Right lobe of liver (tissue), 6 donors: ENCODE results near the gene NPHP1. TPM values are rescaled to one million over a fixed set of nuclear protein-coding genes. Genes with fewer than 3 reads are reported as not detected.

Experiments used
- ATAC-seq, 4 donors: fragments of 200-7000 bp; cut with Tn5 transposase; one replicate each; pipeline ENCODE4 v1.9.1; 2020; ENCODE audit warnings: mild to moderate bottlenecking in 4 of 4, moderate library complexity in 4 of 4
- DNase-seq, 3 donors: peaks; one replicate each; pipeline ENCODE4 v3.0.0-alpha.2; 2020
- H3K27ac ChIP-seq, 3 donors: fragments of 200-600 bp; one replicate each; pipeline ENCODE4 v1.8.0; 2022
- H3K27me3 ChIP-seq, 2 donors: fragments of 200-600 bp; one replicate each; pipeline ENCODE4 v1.8.0; 2022
- H3K36me3 ChIP-seq, 4 donors: fragments of 200-600 bp; sonication (generic) in 1 of 4; one replicate each; pipeline versions ENCODE4 v1.5.1 to v1.8.0; 2017 to 2022; ENCODE audit warnings: control low read depth in 1 of 4
- H3K4me1 ChIP-seq, 4 donors: fragments of 200-600 bp; sonication (generic) in 1 of 4; one replicate each; pipeline versions ENCODE4 v1.5.1 to v1.8.0; 2017 to 2022; ENCODE audit warnings: control low read depth in 1 of 4
- H3K4me3 ChIP-seq, 3 donors: fragments of 200-600 bp; one replicate each; pipeline ENCODE4 v1.8.0; 2022
- H3K9me3 ChIP-seq, 4 donors: fragments of 200-600 bp; sonication (generic) in 1 of 4; one replicate each; pipeline versions ENCODE4 v1.5.1 to v1.8.0; 2017 to 2022; ENCODE audit warnings: control low read depth in 1 of 4
- POLR2A ChIP-seq: fragments of 450-650 bp; IDR thresholded peaks from one replicate; pipeline ENCODE4 v1.6.1; 2017; ENCODE audit warnings: antibody characterized with exemption, mild to moderate bottlenecking
- WGBS: methylation state at CpG from one replicate; pipeline ENCODE4 v1.1.6; 2018; ENCODE audit warnings: low coverage, low lambda C conversion rate; ENCODE audit not compliant: insufficient coverage; ENCODE audit errors: missing lambda C conversion rate; 5-methylcytosine and 5-hydroxymethylcytosine counted together
- intact Hi-C, 2 donors: fragments of 100-400 bp; cut with DNase I; formaldehyde crosslinking; loops; one replicate each; pipeline versions ENCODE4 v1.11.2 to v1.14.1; 2022
- total RNA-seq, 6 experiments: library from RNA; depleted of rRNA in 2 of 6; stranded (reverse); fragments of >200 nt in 2 of 6; fragmentation: NEBNext Ultra II Directional in 3 of 6; extraction: Animal tissue kit (Norgen Biotek cat#: 25700) in 3 of 6; gene quantifications; one replicate each; pipeline versions ENCODE4 v1.1.0 to v1.2.4, GENCODE V29; 2016 to 2023
- TF ChIP-seq, protein P1 (sequence below), 4 donors: fragments of 200-600 bp in 3 of 4; fragments of 450-650 bp in 1 of 4; IDR thresholded peaks; one replicate each; pipeline versions ENCODE4 v1.5.1 to v1.8.0; 2016 to 2022; ENCODE audit warnings: antibody characterized with exemption in 4 of 4, mild to moderate bottlenecking in 2 of 4
- donor health status: DM: no; HTN: yes; CAD: no.
- donor health status: DM: no; HTN: no; CAD: no.
- donor health status: DM: no; HTN: no; CAD: no.
- donor health status: DM: no; HTN: yes; CAD: no.
- donor health status: DM: no; HTN: yes; CAD: no.

The NPHP1 gene
- total RNA-seq, 6 experiments from 2014 or later = 0.06 to 1.9 (median 0.65) TPM

DNA sequence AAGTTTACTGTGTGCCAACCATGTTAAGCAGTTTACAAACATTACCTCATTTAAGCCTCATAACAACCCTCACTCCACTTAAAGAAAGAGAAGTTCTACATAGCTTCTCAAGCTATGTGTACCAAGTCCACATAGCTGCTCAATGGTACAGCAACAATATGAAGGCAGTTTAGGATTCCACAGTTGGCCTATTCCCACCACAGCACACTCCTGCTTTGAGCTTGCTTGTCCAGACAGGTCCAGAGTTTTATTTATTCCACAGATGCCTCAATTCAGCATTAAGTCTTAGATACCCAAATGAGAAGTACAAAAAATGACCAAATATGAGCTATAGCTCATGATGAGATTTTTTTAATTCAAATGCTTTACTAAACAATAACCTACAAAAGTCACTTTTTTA is 24.8 kb downstream of the NPHP1 start:
- no peak overlapping the region for H3K4me3 ChIP-seq
- no peak overlapping the region for H3K27ac ChIP-seq
- no peak for TF ChIP-seq POLR2A
- TF ChIP-seq, protein P1, sequence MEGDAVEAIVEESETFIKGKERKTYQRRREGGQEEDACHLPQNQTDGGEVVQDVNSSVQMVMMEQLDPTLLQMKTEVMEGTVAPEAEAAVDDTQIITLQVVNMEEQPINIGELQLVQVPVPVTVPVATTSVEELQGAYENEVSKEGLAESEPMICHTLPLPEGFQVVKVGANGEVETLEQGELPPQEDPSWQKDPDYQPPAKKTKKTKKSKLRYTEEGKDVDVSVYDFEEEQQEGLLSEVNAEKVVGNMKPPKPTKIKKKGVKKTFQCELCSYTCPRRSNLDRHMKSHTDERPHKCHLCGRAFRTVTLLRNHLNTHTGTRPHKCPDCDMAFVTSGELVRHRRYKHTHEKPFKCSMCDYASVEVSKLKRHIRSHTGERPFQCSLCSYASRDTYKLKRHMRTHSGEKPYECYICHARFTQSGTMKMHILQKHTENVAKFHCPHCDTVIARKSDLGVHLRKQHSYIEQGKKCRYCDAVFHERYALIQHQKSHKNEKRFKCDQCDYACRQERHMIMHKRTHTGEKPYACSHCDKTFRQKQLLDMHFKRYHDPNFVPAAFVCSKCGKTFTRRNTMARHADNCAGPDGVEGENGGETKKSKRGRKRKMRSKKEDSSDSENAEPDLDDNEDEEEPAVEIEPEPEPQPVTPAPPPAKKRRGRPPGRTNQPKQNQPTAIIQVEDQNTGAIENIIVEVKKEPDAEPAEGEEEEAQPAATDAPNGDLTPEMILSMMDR (IDR thresholded peaks at IDR 0.05) = no peak
- no peaks in the 10 kb centered on the region for H3K9me3 ChIP-seq
- no peak for DNase-seq
- no peaks in the 10 kb centered on the region for H3K36me3 ChIP-seq
- H3K27me3 ChIP-seq = no peaks in the 10 kb centered on the region
- no peaks in the 10 kb centered on the region for H3K4me1 ChIP-seq
- intact Hi-C loops = no loop called here
- no peak for ATAC-seq

GRCh38 chr2:110173523-110173922 is 31.3 kb downstream of the NPHP1 start:
- no peaks in the 10 kb centered on the region for H3K27me3 ChIP-seq
- WGBS = 90% methylated on average over 1 of the region's 1 CpG
- ATAC-seq = no peak
- TF ChIP-seq POLR2A = no peak
- TF ChIP-seq, protein P1 (IDR thresholded peaks at IDR 0.05) = no peak
- H3K36me3 ChIP-seq = no peaks in the 10 kb centered on the region
- H3K27ac ChIP-seq = no peak overlapping the region
- no peaks in the 10 kb centered on the region for H3K9me3 ChIP-seq
- no peak for DNase-seq
- intact Hi-C loops = no loop called here
- H3K4me3 ChIP-seq = no peak overlapping the region
- no peaks in the 10 kb centered on the region for H3K4me1 ChIP-seq

DNA sequence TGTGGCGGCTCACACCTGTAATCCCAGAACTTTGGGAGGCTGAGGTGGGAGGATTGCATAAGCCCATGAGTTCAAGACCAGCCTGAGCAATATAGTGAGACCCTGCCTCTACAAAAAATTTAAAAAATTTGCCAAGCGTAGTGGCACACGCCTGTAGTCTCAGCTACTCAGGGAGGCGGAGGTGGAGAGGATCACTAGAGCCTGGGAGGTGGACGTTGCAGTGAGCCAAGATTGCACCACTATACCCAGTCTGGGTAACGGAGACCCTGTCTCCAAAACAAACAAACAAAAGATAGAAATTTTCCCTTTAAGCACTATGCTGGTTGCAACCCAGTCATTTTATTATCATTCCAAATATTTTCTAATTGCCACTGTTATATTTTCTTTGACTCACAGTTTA is 32.3 kb downstream of the NPHP1 start:
- Histone ChIP-seq H3K27ac (no peak overlapping the region), H3K36me3 (no peaks in the 10 kb centered on the region), H3K27me3 (no peaks in the 10 kb centered on the region), H3K9me3 (no peaks in the 10 kb centered on the region), H3K4me3 (no peak overlapping the region), H3K4me1 (no peaks in the 10 kb centered on the region)
- ATAC-seq (no peak), DNase-seq (no peak)
- WGBS = 93% methylated on average over 6 of the region's 6 CpGs
- TF ChIP-seq, protein P1 (IDR thresholded peaks at IDR 0.05) = no peak
- TF ChIP-seq POLR2A = no peak
- intact Hi-C loops = no loop called here

GRCh38 chr2:110170102-110170501 is 34.7 kb downstream of the NPHP1 start:
- H3K4me3 ChIP-seq = no peak overlapping the region
- 75% methylated on average over 3 of the region's 3 CpGs for WGBS
- H3K4me1 ChIP-seq = no peaks in the 10 kb centered on the region
- intact Hi-C loops = no loop called here
- DNase-seq (no peak), ATAC-seq (no peak)
- H3K27ac ChIP-seq = no peak overlapping the region
- no peaks in the 10 kb centered on the region for H3K9me3 ChIP-seq
- H3K36me3 ChIP-seq = no peaks in the 10 kb centered on the region
- no peaks in the 10 kb centered on the region for H3K27me3 ChIP-seq
- TF ChIP-seq POLR2A = no peak

DNA sequence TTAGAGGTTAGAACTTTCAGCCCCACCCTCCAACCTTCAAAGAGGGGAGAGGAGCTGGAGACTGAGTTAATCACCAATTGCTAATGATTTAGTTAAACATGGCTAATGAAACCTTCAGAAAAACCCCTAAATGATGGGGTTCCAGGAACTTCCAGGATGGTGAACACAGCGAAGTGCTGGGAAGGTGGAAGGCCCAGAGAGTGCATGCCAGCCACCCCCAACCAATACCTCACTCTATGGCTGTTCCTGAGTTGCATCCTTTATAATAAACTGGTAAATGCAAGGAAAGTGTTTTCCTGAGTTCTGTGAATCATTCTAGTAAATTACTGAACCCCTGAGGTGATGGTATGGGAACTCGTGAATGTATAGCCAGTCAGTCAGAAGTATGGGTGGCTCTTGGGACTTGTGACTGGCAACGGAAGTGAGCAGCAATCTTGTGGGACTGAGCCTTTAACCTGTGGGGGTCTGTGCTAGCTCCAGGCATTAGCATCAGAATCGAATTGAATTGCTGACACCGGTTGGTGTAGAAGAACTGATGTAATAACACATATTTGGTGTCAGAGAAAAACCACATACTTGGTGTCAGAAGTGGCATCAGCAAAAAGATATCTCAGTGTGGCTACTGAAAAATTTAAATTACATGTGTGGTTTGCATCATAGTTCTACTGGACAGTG is 37.4 kb downstream of the NPHP1 start:
- ATAC-seq = no peak
- intact Hi-C loops = no loop called here

More for the DNA sequence above, 37.4 kb downstream of the NPHP1 start:
- no peaks in the 10 kb centered on the region for H3K4me1 ChIP-seq
- no peaks in the 10 kb centered on the region for H3K9me3 ChIP-seq
- no peaks in the 10 kb centered on the region for H3K27me3 ChIP-seq
- H3K4me3 ChIP-seq = no peak overlapping the region
- no peak for TF ChIP-seq POLR2A
- TF ChIP-seq, protein P1 (IDR thresholded peaks at IDR 0.05) = no peak
- no peak overlapping the region for H3K27ac ChIP-seq
- WGBS = 59% methylated on average over 5 of the region's 5 CpGs
- H3K36me3 ChIP-seq = no peaks in the 10 kb centered on the region
- DNase-seq = no peak
